Esophagus squamous epithelium (tissue), 4 donors: ENCODE measurements around the gene SPINK7.

Experiments used
- CTCF ChIP-seq, 6 experiments: fragments of 450-650 bp in 4 of 6; fragments of 200-600 bp in 2 of 6; sonication (generic) in 2 of 6; IDR thresholded peaks; one replicate each; pipeline ENCODE4 v1.5.1; 2016 to 2019; ENCODE audit warnings: antibody characterized with exemption in 6 of 6, mild to moderate bottlenecking in 4 of 6, moderate library complexity in 4 of 6
- POLR2A ChIP-seq, 4 donors: fragments of 450-650 bp; IDR thresholded peaks; one replicate each; pipeline ENCODE4 v1.6.1; 2017; ENCODE audit warnings: antibody characterized with exemption in 4 of 4, mild to moderate bottlenecking in 4 of 4, moderate library complexity in 3 of 4

- TF ChIP-seq POLR2A (IDR thresholded peaks at IDR 0.05): no peak
- no peak for TF ChIP-seq CTCF (IDR thresholded peaks at IDR 0.05)
Measured at GRCh38 chr5:148343046-148343407, 30.8 kb downstream of the SPINK7 start.
